GM19324 (cell line): ENCODE measurements around the gene ABCB9.
"Not testable (repeated sequence)": the region's sequence is repeated elsewhere in the genome, so short reads cannot be mapped to it uniquely, and the experiment has no call there.

ENCODE experiments used
- ATAC-seq: cut with Tn5 transposase; IDR thresholded peaks from one replicate; pipeline ENCODE4 v1.9.1; 2021; ENCODE audit warnings: mild to moderate bottlenecking, moderate library complexity; ENCODE audit not compliant: unreplicated experiment, low FRiP score

ABCB9 gene

DNA sequence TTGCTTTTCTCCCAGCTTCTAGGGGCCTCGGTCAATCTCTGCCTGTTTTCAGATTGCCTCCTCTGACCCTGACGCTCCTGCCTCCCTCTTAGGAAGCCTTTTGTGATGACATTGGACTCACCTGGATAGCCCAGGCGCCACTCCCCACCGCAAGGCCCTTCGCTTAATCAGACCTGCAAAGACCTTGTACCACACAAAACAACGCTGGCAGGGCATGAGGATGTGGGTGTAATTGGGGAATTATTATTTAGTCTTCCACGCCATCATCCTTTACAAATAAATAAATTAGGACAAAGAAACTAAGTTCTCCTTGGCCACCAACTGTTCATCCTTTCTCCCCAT is 62.6 kb downstream of the ABCB9 start:
- no peak for ATAC-seq

DNA sequence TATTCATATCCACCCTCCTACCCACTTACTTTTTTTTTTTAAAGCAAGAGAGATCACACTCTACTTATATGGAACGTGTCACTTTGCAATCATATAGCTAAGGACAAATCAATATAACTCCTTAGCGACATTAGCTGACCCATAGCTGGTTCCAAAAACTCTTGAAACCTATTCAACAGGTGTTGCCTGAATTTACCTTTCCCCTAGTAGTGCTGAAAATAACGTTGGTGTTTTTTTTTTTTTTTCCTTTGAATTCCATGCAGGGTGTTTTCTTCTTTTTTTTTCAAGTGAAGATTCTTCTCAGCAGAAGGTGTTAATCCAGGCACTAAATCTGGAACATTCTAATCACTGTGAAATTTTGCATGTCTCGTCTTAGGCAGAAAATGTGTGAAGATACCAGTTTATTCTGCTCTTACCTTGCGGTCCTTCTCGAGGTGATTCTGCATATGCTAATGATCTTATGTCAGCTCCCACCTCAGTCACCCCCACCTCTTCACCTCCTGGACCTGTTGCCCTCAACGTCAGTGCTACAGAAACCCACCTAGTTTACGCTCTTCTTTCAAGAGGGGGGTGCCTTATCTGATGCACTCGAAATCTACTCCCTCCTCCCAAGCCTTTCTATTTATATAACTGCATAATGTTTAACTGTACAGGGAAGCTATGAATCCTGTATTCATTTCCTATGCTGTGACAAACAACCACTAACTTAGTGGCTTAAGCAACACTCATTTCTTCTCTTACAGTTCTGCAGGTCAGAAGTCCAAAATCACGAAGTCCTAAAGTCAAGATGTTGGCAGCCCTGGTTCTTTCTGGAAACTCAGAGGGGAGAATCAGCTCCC is 63.2 kb downstream of the ABCB9 start:
- no peak for ATAC-seq

DNA sequence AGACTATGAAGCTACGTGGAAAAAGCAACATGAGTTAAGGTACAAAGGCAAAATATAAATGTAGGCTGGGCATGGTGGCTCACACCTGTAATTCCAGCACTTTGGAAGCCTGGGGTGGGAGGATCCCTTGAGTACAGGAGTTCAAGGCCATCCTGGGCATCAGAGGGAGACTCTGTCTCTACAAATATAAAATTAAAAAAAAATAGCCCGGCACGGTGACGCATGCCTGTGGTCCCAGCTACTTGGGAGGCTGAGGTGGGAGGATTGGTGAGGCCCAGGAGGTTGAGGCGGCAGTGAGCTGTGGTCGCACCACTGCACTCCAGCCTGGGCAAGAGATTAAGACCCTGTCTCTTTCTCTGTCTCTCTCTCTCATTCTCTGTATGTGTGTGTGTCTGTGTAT is 66.4 kb downstream of the ABCB9 start:
- ATAC-seq: no peak

DNA sequence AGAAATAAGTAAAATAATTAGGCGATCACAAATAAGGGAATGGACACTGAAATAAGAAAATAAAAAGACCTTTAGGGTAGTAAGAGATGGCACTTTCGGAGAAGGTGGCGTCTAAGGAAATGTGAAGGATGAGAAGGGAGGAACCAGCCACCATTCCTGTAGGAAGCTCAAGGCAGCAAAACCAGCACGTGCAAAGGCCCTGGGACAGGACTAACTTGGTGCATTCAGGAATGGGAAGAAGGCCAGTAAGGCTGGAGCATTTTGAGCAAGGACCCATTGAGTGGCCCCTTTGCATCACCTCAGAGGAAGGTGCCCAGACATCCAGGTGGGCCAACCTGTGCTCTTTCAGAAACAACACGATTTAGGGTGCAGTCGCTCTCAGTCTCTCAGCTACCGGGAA is 69.6 kb downstream of the ABCB9 start:
- ATAC-seq: no peak

DNA sequence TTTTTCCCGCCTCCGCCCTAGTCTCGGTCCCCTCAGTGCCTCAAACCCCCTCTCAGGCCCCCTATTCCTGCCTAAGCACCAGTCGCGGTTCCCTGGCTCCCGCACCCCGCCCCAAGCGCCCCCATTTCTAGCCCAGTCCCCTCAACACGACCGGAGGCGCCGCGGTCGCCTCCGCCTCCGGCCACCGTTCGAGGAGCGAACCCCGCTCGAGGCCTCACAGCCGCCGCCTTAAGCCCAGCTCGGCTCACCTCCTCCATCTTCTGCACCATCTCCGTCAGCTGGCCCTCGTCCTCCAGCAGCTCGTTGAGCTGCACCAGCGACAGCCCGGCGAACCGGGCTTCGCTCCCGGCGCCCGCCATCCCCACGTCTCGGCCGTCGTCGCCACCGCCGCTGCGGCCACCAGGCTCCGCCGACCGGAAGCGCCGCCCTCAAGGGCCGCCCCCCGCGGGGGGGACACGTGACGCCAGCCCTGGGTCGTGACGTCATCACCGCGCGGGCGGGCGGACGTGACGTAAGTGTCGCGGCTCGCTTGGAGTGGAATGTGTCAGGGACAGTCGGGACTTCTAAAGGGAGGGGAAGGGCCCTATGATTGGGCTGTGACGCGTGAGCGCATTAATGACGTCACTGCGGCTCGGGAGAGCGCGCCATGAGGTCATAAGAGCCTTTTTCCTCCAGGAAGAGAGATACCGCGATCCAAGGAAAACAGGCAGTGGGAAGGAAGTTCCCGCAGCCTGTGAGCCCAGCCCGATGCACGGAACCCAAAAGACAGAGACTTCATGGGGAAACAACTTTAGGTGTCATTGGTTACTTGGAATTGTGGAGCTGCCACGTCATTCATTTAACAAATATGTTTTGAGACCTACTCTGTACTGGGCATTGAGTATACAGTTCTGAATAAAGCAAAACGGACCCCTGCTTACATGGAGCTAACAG is 70.3 kb downstream of the ABCB9 start, which contains the start of gene VPS37B:
Gene VPS37B (minus strand): TSS at position 421 of the 933 bp plus-strand sequence. CDS start 62 bp downstream, at position 359.
- peak; percentile 67 for ATAC-seq

DNA sequence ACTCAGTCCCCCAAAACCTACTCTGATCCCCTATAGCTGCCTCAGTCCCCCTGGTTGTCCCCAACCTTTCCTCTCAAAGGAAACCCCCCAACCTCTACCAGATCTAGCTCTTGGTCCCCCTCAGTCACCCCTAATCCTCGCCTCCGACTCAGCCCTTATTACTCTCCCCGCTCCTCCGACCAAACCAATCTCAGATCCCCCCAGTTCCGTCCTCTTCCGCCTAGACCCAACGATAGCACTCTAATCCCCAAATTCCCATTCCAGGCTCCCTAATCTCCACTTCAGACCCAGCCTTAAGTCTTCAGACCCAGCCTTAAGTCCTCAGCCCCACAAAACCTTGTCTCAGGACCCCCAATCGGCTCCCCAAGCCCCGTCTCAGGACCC is 71.0 kb downstream of the ABCB9 start:
- ATAC-seq: no peak

DNA sequence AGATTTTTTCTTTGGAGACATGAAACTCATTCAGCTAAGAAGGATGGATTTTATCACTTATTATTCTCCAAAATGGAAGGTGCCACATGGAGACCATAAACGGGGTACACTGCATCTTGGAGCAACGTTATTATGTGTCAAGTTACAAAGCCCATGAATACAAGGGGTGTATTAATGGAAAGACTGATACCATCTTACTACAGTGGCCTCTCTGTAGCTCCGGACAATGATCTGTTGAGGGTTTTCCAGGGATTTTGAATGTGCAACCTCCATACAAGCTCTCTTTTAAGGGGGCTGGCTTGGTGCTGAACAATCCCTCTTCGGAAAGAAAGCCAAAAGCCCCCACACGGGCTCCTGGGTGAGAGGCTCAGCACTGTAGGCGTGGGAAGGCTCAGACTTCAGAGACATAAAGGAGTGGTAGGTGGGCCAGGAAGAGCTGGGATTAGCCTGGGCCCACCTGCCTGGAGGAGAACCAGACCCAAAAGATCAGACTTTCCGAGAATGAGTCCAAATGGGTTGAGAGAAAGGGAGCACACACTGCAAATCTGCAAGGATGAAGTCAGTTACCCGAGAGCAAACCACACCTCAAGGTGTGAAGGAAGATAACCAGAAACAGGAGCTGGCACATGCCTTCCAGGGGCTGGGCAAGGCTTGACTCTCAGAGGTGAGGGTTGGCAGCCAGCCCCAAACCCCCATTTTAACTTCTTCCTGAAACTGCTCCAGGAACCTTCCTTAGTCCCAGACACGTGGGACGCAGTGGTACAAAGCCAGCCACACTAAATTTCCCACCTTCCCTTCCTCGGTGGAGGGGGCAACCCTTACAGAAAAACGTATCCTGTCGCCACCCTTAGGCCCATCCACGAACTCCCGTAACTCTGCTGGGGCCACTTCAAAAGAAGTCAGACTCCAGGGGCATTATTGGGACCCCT is 71.8 kb downstream of the ABCB9 start:
- no peak for ATAC-seq

DNA sequence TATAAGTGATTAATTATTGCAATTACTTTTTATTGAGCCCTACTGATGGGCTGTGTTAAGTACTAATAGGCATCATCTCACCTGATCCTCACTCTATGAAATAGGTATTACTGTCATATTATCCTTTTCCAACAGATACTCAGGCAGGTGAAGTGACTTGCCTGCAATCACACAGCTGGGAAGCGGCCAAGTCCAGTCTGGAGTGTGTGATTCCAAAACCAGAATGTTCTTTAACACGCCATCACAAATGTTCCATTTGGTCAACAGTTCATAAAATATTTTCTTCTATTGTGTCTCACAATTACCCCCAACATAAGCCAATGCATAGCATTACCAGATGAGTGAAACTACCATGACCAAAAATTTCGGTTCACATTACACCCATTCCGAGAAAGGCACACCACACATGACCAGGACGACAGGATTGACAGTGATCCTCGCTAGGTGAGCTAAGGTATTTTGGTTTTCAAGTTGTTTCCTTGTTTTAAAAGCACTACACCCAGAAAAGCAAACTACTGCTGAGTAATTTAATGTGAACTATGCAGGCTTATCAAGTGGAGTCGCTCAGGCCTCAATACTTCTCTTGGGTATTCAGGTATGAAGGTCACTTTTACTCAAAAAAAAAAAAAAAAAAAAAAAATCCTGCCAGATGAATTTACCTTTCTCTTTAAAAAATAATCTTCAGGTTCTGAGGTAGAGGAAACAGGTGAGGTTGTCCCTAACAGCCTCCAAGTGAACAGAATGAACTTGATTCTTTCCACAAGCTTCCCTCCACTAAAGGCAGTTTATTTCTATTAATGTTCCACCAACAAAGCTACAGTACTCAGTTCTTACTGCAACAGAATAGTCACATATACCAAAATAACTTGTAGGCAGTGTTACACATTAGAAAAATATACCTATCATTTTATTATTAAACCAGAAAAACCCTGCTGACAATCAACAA is 72.8 kb downstream of the ABCB9 start:
- no peak for ATAC-seq

DNA sequence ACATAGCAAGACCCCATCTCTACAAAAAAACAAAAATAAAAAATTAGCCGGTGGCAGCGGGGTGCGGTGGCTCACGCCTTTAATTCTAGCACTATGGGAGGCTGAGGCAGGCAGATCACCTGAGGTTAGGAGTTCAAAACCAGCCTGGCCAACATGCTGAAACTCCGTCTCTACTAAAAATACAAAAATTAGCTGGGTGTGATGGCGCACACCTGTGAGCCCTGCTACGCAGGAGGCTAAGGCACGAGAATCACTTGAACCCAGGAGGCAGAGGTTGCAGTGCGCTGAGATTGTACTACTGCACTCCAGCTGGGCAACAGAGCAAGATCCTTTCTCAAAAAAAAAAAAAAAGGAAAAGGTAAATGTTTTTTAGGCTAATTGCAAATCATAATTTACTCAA is 73.5 kb downstream of the ABCB9 start:
- ATAC-seq: not testable (repeated sequence)

DNA sequence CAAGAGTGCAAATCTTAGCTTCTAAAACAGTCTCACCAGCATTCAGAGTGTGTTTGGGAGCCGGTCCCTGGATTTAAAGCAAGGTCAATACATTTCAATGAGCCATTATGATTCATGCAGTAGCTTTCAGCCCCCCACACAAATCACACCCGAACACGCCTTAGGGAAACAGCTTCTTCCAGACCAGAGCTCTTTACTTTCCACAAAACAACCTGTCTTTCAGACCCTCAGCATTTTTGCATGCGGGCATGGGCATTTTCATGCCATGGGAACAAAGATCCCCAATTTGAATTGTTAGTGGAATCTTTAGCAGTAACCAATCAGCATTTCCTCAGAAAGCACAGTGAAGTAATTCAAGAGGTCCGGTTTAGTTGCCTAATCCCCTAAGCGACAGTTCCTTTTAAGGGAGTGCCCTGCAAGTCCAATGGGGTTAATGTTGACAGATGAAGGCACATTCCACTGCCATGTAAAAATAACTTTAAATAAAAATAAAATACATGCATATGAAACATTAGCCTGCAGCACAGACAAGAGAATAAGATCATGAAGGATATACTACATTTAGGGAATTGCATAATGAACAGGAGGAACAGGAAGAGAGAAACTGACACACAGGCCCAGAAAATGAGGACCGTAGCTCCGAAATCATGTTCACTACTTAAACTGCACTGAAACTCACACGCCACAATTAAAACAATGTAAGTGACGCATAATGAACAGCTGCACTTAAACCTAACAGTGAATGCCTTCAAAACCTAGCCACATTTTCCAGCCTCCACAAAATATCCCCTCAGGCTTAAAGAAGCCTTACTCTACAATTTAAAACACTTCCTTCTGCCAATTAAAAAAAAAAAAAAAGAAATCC is 74.4 kb downstream of the ABCB9 start:
- ATAC-seq: no peak

DNA sequence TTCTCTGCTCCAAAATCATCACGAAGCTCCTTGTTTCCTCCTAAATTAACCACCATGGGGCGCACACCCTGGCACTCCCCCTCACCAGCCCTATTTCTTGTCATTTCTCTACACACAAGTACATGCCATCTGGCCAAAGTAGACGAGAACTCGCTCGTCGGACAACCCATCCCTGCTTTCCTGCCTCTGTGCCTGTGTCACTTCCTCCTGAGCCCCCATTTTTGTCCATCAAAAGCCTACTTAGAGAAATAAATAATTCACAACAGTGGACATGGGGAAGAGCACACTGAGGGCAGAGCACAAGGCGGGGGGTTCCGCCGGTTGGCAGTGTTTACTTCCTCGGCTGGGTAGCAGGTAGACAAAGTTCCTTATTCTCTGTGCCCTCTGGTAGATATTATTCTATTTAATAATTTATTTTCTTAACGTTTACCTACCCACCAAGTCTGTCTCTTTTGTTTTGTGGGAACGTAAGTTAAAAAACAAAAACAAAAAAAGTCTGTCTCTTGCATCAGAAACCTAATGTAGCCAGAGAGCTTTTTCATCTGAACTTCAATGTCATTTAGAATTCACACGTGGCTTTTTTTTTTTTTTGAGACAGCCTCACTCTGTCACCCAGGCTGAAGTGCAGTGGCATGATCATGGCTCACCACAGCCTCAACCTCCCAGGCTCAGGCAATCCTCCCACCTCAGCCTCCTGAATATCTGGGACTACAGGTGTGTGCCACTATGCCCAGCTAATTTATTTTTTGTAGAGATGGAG is 76.3 kb downstream of the ABCB9 start:
- no peak for ATAC-seq

DNA sequence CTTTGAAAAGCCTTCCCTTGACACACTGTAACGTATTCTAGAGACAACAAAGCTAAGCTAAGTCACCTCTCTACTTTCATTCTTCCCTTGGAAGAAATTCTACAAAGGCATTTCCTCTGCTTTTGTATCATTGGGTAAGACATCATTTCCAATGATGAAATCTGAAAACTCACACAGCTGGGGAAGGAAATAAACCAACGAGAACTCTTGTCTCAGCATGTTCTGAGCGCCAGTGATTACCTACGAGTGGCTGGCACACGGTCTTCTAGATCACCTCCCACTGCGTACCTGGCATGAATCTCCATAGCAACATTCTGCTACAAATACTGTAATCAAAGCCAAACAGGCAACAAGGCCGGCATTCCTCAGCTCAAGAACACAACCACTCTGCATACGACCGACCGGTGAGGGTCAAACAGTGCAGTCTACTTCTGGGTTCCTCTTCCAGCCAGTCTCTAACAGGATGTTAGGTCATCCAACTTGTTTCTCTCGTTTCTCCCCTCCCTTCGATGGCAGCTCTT is 78.0 kb downstream of the ABCB9 start:
- peak; percentile 37 for ATAC-seq

DNA sequence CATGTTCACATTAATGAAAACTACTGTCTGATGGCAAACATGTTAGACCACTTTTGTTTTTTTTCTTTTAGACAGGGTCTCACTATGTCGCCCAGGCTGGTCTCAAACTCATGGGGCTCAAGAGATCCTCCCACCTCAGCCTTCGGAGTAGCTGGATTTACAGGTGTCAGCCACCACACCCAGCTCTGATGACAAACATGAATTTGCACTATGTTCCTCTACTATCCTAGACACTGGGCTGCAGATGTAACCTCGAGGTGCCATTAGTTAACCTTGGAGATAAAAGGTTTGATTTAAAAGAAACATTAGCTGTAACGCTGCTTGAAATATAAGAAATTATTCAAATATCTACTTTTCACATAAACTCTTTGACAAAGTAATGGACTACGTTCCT is 78.4 kb downstream of the ABCB9 start:
- ATAC-seq: peak; percentile 25

DNA sequence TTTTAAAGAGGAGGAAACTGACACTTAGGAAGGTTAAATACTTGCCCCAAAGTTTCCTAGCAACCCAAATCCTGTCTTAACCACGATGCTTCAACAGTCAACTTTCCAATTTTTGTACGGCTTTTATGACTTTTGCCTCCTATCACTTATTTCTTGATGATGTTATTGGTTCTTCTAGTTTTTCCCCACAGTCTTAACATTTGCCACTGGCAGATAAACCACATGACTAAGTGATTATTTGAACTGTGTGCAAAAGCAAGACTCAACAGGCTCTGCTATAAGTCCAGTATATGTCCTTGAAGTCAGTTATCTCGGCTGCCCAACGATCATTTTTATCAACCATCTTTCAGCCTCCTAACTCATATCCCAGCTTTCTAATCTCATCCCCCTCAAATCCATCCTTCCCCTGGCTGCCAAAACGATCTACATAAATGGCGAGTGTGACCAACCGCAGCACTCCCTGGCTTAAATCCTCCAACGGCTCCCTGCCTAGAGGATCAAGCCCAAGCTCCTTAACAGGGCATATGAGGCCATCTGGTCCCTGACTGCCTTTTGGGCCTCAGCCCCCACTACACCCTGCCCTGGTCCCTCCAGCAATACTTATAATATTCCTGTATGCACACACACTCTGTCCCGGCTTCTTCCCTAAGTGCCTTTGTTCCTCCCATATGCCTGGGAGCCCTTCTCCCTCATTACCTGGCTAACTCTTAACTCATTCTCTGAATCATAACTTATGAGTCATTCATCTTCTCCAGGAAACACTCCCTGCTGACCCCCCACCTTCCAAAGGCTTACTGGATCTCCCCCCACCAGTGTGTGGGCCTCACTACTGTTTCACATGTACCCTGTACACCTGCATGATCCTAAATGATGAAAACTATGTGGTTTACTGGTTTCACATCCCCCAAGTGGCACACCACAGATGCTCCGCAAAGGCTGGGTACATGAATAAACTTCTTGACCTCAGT is 79.1 kb downstream of the ABCB9 start:
- ATAC-seq: peak; percentile 71

DNA sequence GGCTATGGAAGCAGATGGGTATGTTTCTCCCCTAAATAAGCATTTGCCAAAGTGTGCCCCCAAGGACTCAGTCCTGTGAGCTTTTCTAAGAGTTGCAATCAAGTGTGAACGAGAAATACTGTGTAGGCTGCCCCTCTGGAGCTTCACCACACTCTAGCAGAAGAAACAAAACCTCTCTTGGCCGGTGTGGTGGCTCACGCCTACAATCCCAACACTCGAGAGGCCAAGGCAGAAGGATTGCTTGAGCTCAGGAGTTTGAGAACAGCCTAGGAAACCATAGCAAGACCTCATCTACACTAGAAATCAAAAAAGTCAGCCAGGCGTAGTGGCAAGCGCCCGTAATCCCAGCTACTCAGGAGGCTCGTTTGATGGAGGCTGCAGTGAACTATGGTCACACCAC is 80.1 kb downstream of the ABCB9 start:
- no peak for ATAC-seq

DNA sequence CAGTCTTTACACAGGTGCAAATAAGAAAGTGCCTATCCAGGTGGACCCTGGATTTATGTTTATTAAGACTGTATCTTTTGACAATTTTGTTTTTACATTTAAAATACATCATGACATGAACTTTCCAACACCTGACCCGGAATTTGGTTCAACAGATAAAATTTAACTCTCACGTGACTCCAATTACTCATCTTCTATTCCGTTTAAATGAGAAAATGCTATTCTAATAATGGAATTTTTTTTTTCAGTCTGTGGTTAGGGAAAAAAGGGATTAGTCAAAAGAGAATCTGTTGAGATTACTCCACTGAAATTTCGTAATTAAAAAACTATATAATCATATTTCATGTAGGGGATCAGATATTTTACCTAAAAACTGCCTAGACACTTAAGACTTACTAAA is 81.4 kb downstream of the ABCB9 start:
- ATAC-seq: no peak
